Measurements from ENCODE around the gene ITPK1.

Gene ITPK1

GRCh38 chr14:92936085-92936484 is 179.6 kb downstream of the ITPK1 start:
- DNase-seq (ENCODE audit: low spot score), result no peak

- no peak for DNase-seq (ENCODE audit: low spot score)
These were observed 180.3 kb downstream of the ITPK1 start for GRCh38 chr14:92935446-92935845.

GRCh38 chr14:92934196-92935085 is 181.3 kb downstream of the ITPK1 start:
- DNase-seq (ENCODE audit: low spot score), result no peak

- no peak for DNase-seq (ENCODE audit: low spot score)
These were observed 182.2 kb downstream of the ITPK1 start for GRCh38 chr14:92933481-92933880.

- DNase-seq (ENCODE audit: low spot score), result no peak
These were observed 183.0 kb downstream of the ITPK1 start for GRCh38 chr14:92932448-92933395.

GRCh38 chr14:92931681-92932447 is 183.9 kb downstream of the ITPK1 start:
- no peak for DNase-seq (ENCODE audit: low spot score)

- no peak for DNase-seq (ENCODE audit: low spot score)
These were observed 184.8 kb downstream of the ITPK1 start for GRCh38 chr14:92930737-92931602.

GRCh38 chr14:92929689-92930608 is 185.8 kb downstream of the ITPK1 start:
- no peak for DNase-seq (ENCODE audit: low spot score)

- DNase-seq (ENCODE audit: low spot score), result no peak
These were observed 186.6 kb downstream of the ITPK1 start for GRCh38 chr14:92928961-92929688.

GRCh38 chr14:92928258-92928629 is 187.5 kb downstream of the ITPK1 start:
- no peak for DNase-seq (ENCODE audit: low spot score)

GRCh38 chr14:92927349-92928257 is 188.1 kb downstream of the ITPK1 start:
- DNase-seq (ENCODE audit: low spot score), result no peak

- DNase-seq (ENCODE audit: low spot score), result no peak
These were observed 188.8 kb downstream of the ITPK1 start for GRCh38 chr14:92926931-92927330.

- DNase-seq (ENCODE audit: low spot score), result no peak
These were observed 189.4 kb downstream of the ITPK1 start for GRCh38 chr14:92926180-92926845.

GRCh38 chr14:92925446-92925845 is 190.3 kb downstream of the ITPK1 start:
- no peak for DNase-seq (ENCODE audit: low spot score)

- DNase-seq (ENCODE audit: low spot score), result no peak
These were observed 191.5 kb downstream of the ITPK1 start for GRCh38 chr14:92924247-92924646.

GRCh38 chr14:92923744-92924103 is 192.0 kb downstream of the ITPK1 start:
- DNase-seq (ENCODE audit: low spot score), result no peak

- no peak for DNase-seq (ENCODE audit: low spot score)
These were observed 192.6 kb downstream of the ITPK1 start, which contains the start of gene CHGA for GRCh38 chr14:92922883-92923743. CHGA (plus strand) TSS chr14:92923150; CDS start chr14:92923360, 210 bp downstream.

All from hematopoietic multipotent progenitor cell treated with erythropoietin and hydrocortisone succinate and interleukin-3 and kit ligand, for 17 days (in vitro differentiated cells).